ENCODE results near the gene FRMD4A.
A peak's percentile ranks its signal among the peaks of the same experiment; 100 is the strongest.

Gene FRMD4A

GRCh38 chr10:14196113-14196512 lies 134.6 kb downstream of the FRMD4A start:
- FAIRE-seq (no peak), DNase-seq (ENCODE audit: insufficient read length) (no peak)
- TF ChIP-seq POLR2A (IDR thresholded peaks at IDR 0.05; ENCODE audit: low read depth, low read length) (no peak), TAF1 (IDR thresholded peaks at IDR 0.05; ENCODE audit: borderline replicate concordance, low read depth, low read length) (no peak), POLR2AphosphoS5 (IDR thresholded peaks at IDR 0.05; ENCODE audit: low read depth, low read length) (no peak)

- no peak for TF ChIP-seq POLR2AphosphoS5 (IDR thresholded peaks at IDR 0.05; ENCODE audit: low read depth, low read length)
- TF ChIP-seq TAF1 (IDR thresholded peaks at IDR 0.05; ENCODE audit: borderline replicate concordance, low read depth, low read length), result no peak
- no peak for TF ChIP-seq POLR2A (IDR thresholded peaks at IDR 0.05; ENCODE audit: low read depth, low read length)
- no peak for FAIRE-seq
- DNase-seq (ENCODE audit: insufficient read length), result no peak
Measured at GRCh38 chr10:14195433-14195832, 135.3 kb downstream of the FRMD4A start.

- DNase-seq (ENCODE audit: insufficient read length) (no peak), FAIRE-seq (no peak)
- TF ChIP-seq POLR2A (IDR thresholded peaks at IDR 0.05; ENCODE audit: low read depth, low read length) (no peak), TAF1 (IDR thresholded peaks at IDR 0.05; ENCODE audit: borderline replicate concordance, low read depth, low read length) (no peak), POLR2AphosphoS5 (IDR thresholded peaks at IDR 0.05; ENCODE audit: low read depth, low read length) (no peak)
Measured at GRCh38 chr10:14192746-14193145, 138.0 kb downstream of the FRMD4A start.

GRCh38 chr10:14191871-14192270 lies 138.9 kb downstream of the FRMD4A start:
- DNase-seq (ENCODE audit: insufficient read length) (no peak), FAIRE-seq (no peak)
- TF ChIP-seq TAF1 (IDR thresholded peaks at IDR 0.05; ENCODE audit: borderline replicate concordance, low read depth, low read length), result no peak
- TF ChIP-seq POLR2AphosphoS5 (IDR thresholded peaks at IDR 0.05; ENCODE audit: low read depth, low read length), result no peak
- TF ChIP-seq POLR2A (IDR thresholded peaks at IDR 0.05; ENCODE audit: low read depth, low read length), result no peak

- no peak for TF ChIP-seq POLR2A (IDR thresholded peaks at IDR 0.05; ENCODE audit: low read depth, low read length)
- no peak for TF ChIP-seq POLR2AphosphoS5 (IDR thresholded peaks at IDR 0.05; ENCODE audit: low read depth, low read length)
- TF ChIP-seq TAF1 (IDR thresholded peaks at IDR 0.05; ENCODE audit: borderline replicate concordance, low read depth, low read length), result no peak
- DNase-seq (ENCODE audit: insufficient read length) (no peak), FAIRE-seq (no peak)
Measured at GRCh38 chr10:14191407-14191806, 139.3 kb downstream of the FRMD4A start.

GRCh38 chr10:14190702-14191101 lies 140.0 kb downstream of the FRMD4A start:
- DNase-seq (ENCODE audit: insufficient read length), result no peak
- TF ChIP-seq POLR2A (IDR thresholded peaks at IDR 0.05; ENCODE audit: low read depth, low read length) (no peak), TAF1 (IDR thresholded peaks at IDR 0.05; ENCODE audit: borderline replicate concordance, low read depth, low read length) (no peak), POLR2AphosphoS5 (IDR thresholded peaks at IDR 0.05; ENCODE audit: low read depth, low read length) (no peak)
- FAIRE-seq, result no peak

GRCh38 chr10:14186245-14186644 lies 144.5 kb downstream of the FRMD4A start:
- FAIRE-seq, result no peak
- DNase-seq (ENCODE audit: insufficient read length), result no peak
- TF ChIP-seq POLR2AphosphoS5 (IDR thresholded peaks at IDR 0.05; ENCODE audit: low read depth, low read length) (no peak), TAF1 (IDR thresholded peaks at IDR 0.05; ENCODE audit: borderline replicate concordance, low read depth, low read length) (no peak), POLR2A (IDR thresholded peaks at IDR 0.05; ENCODE audit: low read depth, low read length) (no peak)

GRCh38 chr10:14185316-14186045 lies 145.2 kb downstream of the FRMD4A start:
- TF ChIP-seq POLR2AphosphoS5 (IDR thresholded peaks at IDR 0.05; ENCODE audit: low read depth, low read length) (peak; percentile 100), POLR2A (IDR thresholded peaks at IDR 0.05; ENCODE audit: low read depth, low read length) (peak; percentile 100), TAF1 (IDR thresholded peaks at IDR 0.05; ENCODE audit: borderline replicate concordance, low read depth, low read length) (peak; percentile 47; the same call in 1 of the 2 replicates)
- DNase-seq (ENCODE audit: insufficient read length) (peak; percentile 33), FAIRE-seq (peak; percentile 92)

- peak; percentile 63 for FAIRE-seq
- no peak for TF ChIP-seq TAF1 (IDR thresholded peaks at IDR 0.05; ENCODE audit: borderline replicate concordance, low read depth, low read length)
- no peak for TF ChIP-seq POLR2A (IDR thresholded peaks at IDR 0.05; ENCODE audit: low read depth, low read length)
- TF ChIP-seq POLR2AphosphoS5 (IDR thresholded peaks at IDR 0.05; ENCODE audit: low read depth, low read length), result no peak
- DNase-seq (ENCODE audit: insufficient read length), result peak; percentile 36
Measured at GRCh38 chr10:14184841-14185315, 145.8 kb downstream of the FRMD4A start.

- no peak for TF ChIP-seq TAF1 (IDR thresholded peaks at IDR 0.05; ENCODE audit: borderline replicate concordance, low read depth, low read length)
- TF ChIP-seq POLR2AphosphoS5 (IDR thresholded peaks at IDR 0.05; ENCODE audit: low read depth, low read length), result no peak
- no peak for TF ChIP-seq POLR2A (IDR thresholded peaks at IDR 0.05; ENCODE audit: low read depth, low read length)
- no peak for FAIRE-seq
Measured at GRCh38 chr10:14182781-14183180, 147.9 kb downstream of the FRMD4A start.

GRCh38 chr10:14181567-14181936 lies 149.2 kb downstream of the FRMD4A start:
- TF ChIP-seq POLR2AphosphoS5 (IDR thresholded peaks at IDR 0.05; ENCODE audit: low read depth, low read length), result no peak
- TF ChIP-seq TAF1 (IDR thresholded peaks at IDR 0.05; ENCODE audit: borderline replicate concordance, low read depth, low read length), result no peak
- TF ChIP-seq POLR2A (IDR thresholded peaks at IDR 0.05; ENCODE audit: low read depth, low read length), result no peak
- DNase-seq (ENCODE audit: insufficient read length) (no peak), FAIRE-seq (no peak)

More at GRCh38 chr10:14182781-14183180, 147.9 kb downstream of the FRMD4A start:
- DNase-seq (ENCODE audit: insufficient read length), result no peak

GRCh38 chr10:14180911-14181566 lies 149.7 kb downstream of the FRMD4A start:
- FAIRE-seq, result no peak
- DNase-seq (ENCODE audit: insufficient read length), result no peak
- no peak for TF ChIP-seq POLR2AphosphoS5 (IDR thresholded peaks at IDR 0.05; ENCODE audit: low read depth, low read length)
- TF ChIP-seq POLR2A (IDR thresholded peaks at IDR 0.05; ENCODE audit: low read depth, low read length), result no peak
- TF ChIP-seq TAF1 (IDR thresholded peaks at IDR 0.05; ENCODE audit: borderline replicate concordance, low read depth, low read length), result no peak

Measured in GM12892 (cell line).